B cell (primary cell): ENCODE data around the gene POGLUT2. TPM values are rescaled to one million over a fixed set of nuclear protein-coding genes. Genes with fewer than 3 reads are reported as not detected.
"Not testable (repeated sequence)": the region's sequence is repeated elsewhere in the genome, so short reads cannot be mapped to it uniquely, and the experiment has no call there.

Experiments used
- ATAC-seq: fragments of 200-7000 bp; cut with Tn5 transposase; one replicate; pipeline ENCODE4 v1.10.0; 2021; ENCODE audit warnings: low read depth, mild to moderate bottlenecking, moderate number of reproducible peaks, moderate library complexity
- CTCF ChIA-PET: fragments of 350-600 bp; sonication (Branson Sonifier 250); formaldehyde crosslinking; loops from one replicate; lab custom pipeline; 2021; ENCODE audit warnings: antibody characterized with exemption, inconsistent platforms; lab: Charles Lee
- POLR2A ChIA-PET: fragments of 350-600 bp; sonication (Branson Sonifier 250); formaldehyde crosslinking; loops from one replicate; lab custom pipeline; 2021; ENCODE audit warnings: antibody characterized with exemption; lab: Charles Lee
- DNase-seq: peaks from one replicate; pipeline ENCODE4 v3.0.0; 2013
- H2AFZ ChIP-seq: 2 replicates; pipeline ENCODE4 v1.6.1; 2012; ENCODE audit warnings: mild to moderate bottlenecking, low read depth, low read length; ENCODE audit not compliant: insufficient read depth, poor library complexity, severe bottlenecking
- H3K27ac ChIP-seq, 2 donors: 1 replicate in 1 of 2; 2 replicates in 1 of 2; pipeline ENCODE4 v1.5.1; 2012 to 2013; ENCODE audit warnings: low read length in 2 of 2, mild to moderate bottlenecking in 2 of 2, moderate library complexity in 1 of 2
- H3K27me3 ChIP-seq, 4 experiments: fragments of 200-600 bp in 1 of 4; sonication (generic) in 1 of 4; replicated peaks in 1 of 4; 1 replicate in 2 of 4; 2 replicates in 2 of 4; pipeline versions ENCODE4 v1.6.1 to v1.7.0; 2013 to 2016; ENCODE audit warnings: low read length in 3 of 4, mild to moderate bottlenecking in 2 of 4, mixed read lengths in 1 of 4, moderate library complexity in 1 of 4; ENCODE audit not compliant: insufficient read depth in 4 of 4, control insufficient read depth in 3 of 4; ENCODE audit errors: control extremely low read depth in 1 of 4
- H3K36me3 ChIP-seq, 2 experiments: replicated peaks in 1 of 2; 1 replicate in 1 of 2; 2 replicates in 1 of 2; pipeline versions ENCODE4 v1.6.1 to v1.7.1; 2013; ENCODE audit warnings: low read length in 1 of 2; ENCODE audit not compliant: insufficient read depth in 2 of 2, control insufficient read depth in 1 of 2; ENCODE audit errors: control extremely low read depth in 1 of 2, extremely low read depth in 1 of 2
- H3K4me1 ChIP-seq, 2 donors: fragments of 200-600 bp in 1 of 2; sonication (generic) in 1 of 2; 1 replicate in 1 of 2; 2 replicates in 1 of 2; pipeline versions ENCODE4 v1.5.1 to v1.6.1; 2013 to 2017; ENCODE audit warnings: low read length in 2 of 2; ENCODE audit not compliant: control insufficient read depth in 2 of 2, insufficient read depth in 2 of 2
- H3K4me2 ChIP-seq: replicated peaks from 2 replicates; pipeline ENCODE3; 2012; ENCODE audit warnings: mild to moderate bottlenecking, low read depth, low read length; ENCODE audit not compliant: poor library complexity, severe bottlenecking
- H3K4me3 ChIP-seq, 5 experiments: fragments of 200-600 bp in 1 of 5; sonication (generic) in 1 of 5; 1 replicate in 3 of 5; 2 replicates in 2 of 5; pipeline versions ENCODE4 v1.5.1 to v1.7.0; 2011 to 2016; ENCODE audit warnings: low read length in 4 of 5, mild to moderate bottlenecking in 4 of 5, low read depth in 2 of 5, control low read depth in 1 of 5, moderate library complexity in 1 of 5; ENCODE audit not compliant: insufficient read depth in 1 of 5; ENCODE audit errors: control extremely low read depth in 1 of 5, extremely low read depth in 1 of 5
- H3K79me2 ChIP-seq: fragments of 200-600 bp; sonication (generic); one replicate; pipeline ENCODE4 v1.6.0; 2016; ENCODE audit warnings: low read length; ENCODE audit not compliant: control insufficient read depth, insufficient read depth
- H3K9ac ChIP-seq: fragments of 200-600 bp; sonication (generic); 2 replicates; pipeline ENCODE4 v1.6.1; 2017; ENCODE audit warnings: mild to moderate bottlenecking, low read length, moderate library complexity
- H3K9me3 ChIP-seq, 3 donors: one replicate each; pipeline versions ENCODE4 v1.6.1 to v1.7.1; 2013; ENCODE audit warnings: low read length in 2 of 3; ENCODE audit not compliant: control insufficient read depth in 2 of 3, insufficient read depth in 1 of 3; ENCODE audit errors: control extremely low read depth in 1 of 3
- H4K20me1 ChIP-seq: 2 replicates; pipeline ENCODE4 v1.6.0; 2012; ENCODE audit warnings: mild to moderate bottlenecking, low read length; ENCODE audit not compliant: insufficient read depth, control insufficient read depth, poor library complexity, severe bottlenecking
- H3K27ac Mint-ChIP-seq: one replicate; pipeline ENCODE4 v1.8.0; 2021; ENCODE audit warnings: mixed read lengths
- H3K27me3 Mint-ChIP-seq: one replicate; pipeline ENCODE4 v1.8.0; 2021; ENCODE audit warnings: mixed read lengths
- H3K4me1 Mint-ChIP-seq: one replicate; pipeline ENCODE4 v1.8.0; 2021; ENCODE audit warnings: mixed read lengths
- H3K4me3 Mint-ChIP-seq: one replicate; pipeline ENCODE4 v1.8.0; 2021; ENCODE audit warnings: mixed read lengths
- H3K9me3 Mint-ChIP-seq: one replicate; pipeline ENCODE4 v1.8.0; 2022; ENCODE audit warnings: mixed read lengths; ENCODE audit not compliant: insufficient read depth
- CTCF ChIP-seq: fragments of 200-600 bp; IDR thresholded peaks from one replicate; pipeline ENCODE4 v1.8.0; 2022; ENCODE audit warnings: antibody characterized with exemption, mild to moderate bottlenecking
- EZH2 ChIP-seq: IDR thresholded peaks from 2 replicates; pipeline ENCODE4 v1.6.1; 2012; ENCODE audit warnings: borderline replicate concordance, low read depth, mild to moderate bottlenecking, moderate library complexity, low read length; ENCODE audit not compliant: insufficient read depth, poor library complexity, severe bottlenecking
- WGBS: methylation state at CpG from one replicate; pipeline ENCODE4 v1.1.5; 2013; ENCODE audit warnings: missing lambda C conversion rate; ENCODE audit not compliant: insufficient coverage; 5-methylcytosine and 5-hydroxymethylcytosine counted together
- intact Hi-C: fragments of 100-400 bp; cut with micrococcal nuclease; formaldehyde crosslinking; loops from one replicate; pipeline ENCODE4 v1.10.0; 2022
- polyA plus RNA-seq: library from polyadenylated mRNA; depleted of rRNA; stranded (reverse); fragments of >200 nt; gene quantifications from 2 replicates; pipeline ENCODE4 v1.2.3, GENCODE V29; 2012
- total RNA-seq, 2 donors: library from RNA; stranded (reverse); fragments of 120-200 nt in 1 of 2; gene quantifications; 1 replicate in 1 of 2; 2 replicates in 1 of 2; pipeline versions ENCODE4 v1.2.3 to v1.2.4, GENCODE V29; 2013 to 2022

POGLUT2 gene
- total and polyA plus RNA-seq, 2 donors (not counting 1 experiment from before 2014, with no cell fraction given) = 0.12 TPM; not detected in 1

- no peak overlapping the region for H2AFZ ChIP-seq
- H3K36me3 ChIP-seq = no peaks in the 10 kb centered on the region
- no peak for DNase-seq
- H3K4me1 ChIP-seq = no peaks in the 10 kb centered on the region
- Mint-ChIP-seq H3K27me3 (no peaks in the 10 kb centered on the region), H3K9me3 (peaks cover 4% of the 10 kb centered on the region), H3K4me1 (no peaks in the 10 kb centered on the region), H3K4me3 (no peak overlapping the region), H3K27ac (no peak overlapping the region)
- no peak overlapping the region for H3K27ac ChIP-seq
- H3K4me2 ChIP-seq = no peak overlapping the region
- no peak overlapping the region for H3K4me3 ChIP-seq
- peaks cover 0 to 7% (median 0%) of the 10 kb centered on the region in 3 donors for H3K9me3 ChIP-seq
- 100% methylated on average over 1 of the region's 1 CpG for WGBS
- H3K27me3 ChIP-seq = no peaks in the 10 kb centered on the region
- ChIA-PET POLR2A (no interaction called here), CTCF (no interaction called here)
- no peaks in the 10 kb centered on the region for H3K79me2 ChIP-seq
- H3K9ac ChIP-seq = no peak overlapping the region
- intact Hi-C loops = no loop called here
- H4K20me1 ChIP-seq = no peaks in the 10 kb centered on the region
- TF ChIP-seq CTCF = no peak
- no peak for TF ChIP-seq EZH2
- no peak for ATAC-seq
These were observed 17.2 kb downstream of the POGLUT2 start for GRCh38 chr13:102781591-102781990.

GRCh38 chr13:102780656-102781055, 18.1 kb downstream of the POGLUT2 start:
- WGBS = 100% methylated on average over 2 of the region's 4 CpGs
- H3K9me3 ChIP-seq, H4K20me1 ChIP-seq, H3K4me2 ChIP-seq, H3K27ac Mint-ChIP-seq, CTCF ChIA-PET, POLR2A ChIA-PET, intact Hi-C loops, H3K27ac ChIP-seq, H3K4me3 Mint-ChIP-seq, ATAC-seq, H3K9me3 Mint-ChIP-seq, H3K36me3 ChIP-seq, H3K27me3 Mint-ChIP-seq, H3K9ac ChIP-seq, H3K4me1 ChIP-seq, H2AFZ ChIP-seq, H3K4me3 ChIP-seq, H3K4me1 Mint-ChIP-seq, H3K79me2 ChIP-seq, H3K27me3 ChIP-seq, DNase-seq: not testable (repeated sequence)
